A172 (cell line): Measurements from ENCODE around the gene RGS12. TPM values are rescaled to one million over a fixed set of nuclear protein-coding genes. Genes with fewer than 3 reads are reported as not detected.
A peak's percentile ranks its signal among the peaks of the same experiment; 100 is the strongest.
"Not testable (repeated sequence)": the region's sequence is repeated elsewhere in the genome, so short reads cannot be mapped to it uniquely, and the experiment has no call there.

Source experiments
- DNase-seq: peaks from one replicate; pipeline ENCODE4 v3.0.0-alpha.2; 2015; ENCODE audit warnings: low spot score
- total RNA-seq: library from RNA; depleted of rRNA; stranded (reverse); fragments of >200 nt; shearing (Covaris generic); gene quantifications from 2 replicates; pipeline ENCODE4 v1.2.3, GENCODE V29; 2014

RGS12 gene
- total RNA-seq, 1 experiment from 2014 or later: 12.4 TPM

DNA sequence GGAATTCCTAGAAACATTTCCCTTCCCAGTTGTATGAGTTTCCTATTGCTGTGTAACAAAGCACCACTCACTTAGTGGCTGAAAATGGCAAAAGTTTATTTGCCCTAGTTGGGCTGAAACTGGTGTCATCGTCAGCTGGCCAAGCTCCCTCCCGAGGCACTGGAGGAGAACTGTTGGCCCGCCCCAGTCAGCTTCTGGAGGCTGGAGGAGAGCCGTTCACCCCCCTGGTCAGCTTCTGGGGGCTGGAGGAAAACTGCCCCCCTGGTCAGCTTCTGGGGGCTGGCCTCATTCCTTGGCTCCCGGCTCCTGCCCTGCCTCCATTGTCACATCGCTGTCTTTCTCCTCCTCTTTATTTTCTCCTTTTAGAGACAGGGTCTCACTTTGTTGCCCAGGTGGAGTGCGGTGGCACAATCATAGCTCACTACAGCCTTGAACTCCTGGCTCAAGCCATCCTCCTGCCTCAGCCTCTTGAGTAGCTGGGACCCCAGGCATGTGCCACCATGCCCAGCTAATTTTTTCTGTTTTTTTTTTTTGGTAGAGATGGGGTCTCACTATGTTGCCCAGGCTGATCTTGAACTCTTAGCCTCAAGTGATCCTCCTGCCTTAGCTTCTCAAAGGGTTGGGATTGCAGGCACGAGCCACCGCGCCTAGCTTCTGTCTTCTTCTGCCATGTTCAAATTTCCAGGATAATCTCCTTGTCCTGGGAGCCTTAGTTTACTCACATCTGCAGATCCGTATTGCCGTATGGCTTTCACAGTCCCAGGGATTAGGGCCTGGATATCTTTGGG lies 3.2 kb downstream of the RGS12 start:
- no peak for DNase-seq

DNA sequence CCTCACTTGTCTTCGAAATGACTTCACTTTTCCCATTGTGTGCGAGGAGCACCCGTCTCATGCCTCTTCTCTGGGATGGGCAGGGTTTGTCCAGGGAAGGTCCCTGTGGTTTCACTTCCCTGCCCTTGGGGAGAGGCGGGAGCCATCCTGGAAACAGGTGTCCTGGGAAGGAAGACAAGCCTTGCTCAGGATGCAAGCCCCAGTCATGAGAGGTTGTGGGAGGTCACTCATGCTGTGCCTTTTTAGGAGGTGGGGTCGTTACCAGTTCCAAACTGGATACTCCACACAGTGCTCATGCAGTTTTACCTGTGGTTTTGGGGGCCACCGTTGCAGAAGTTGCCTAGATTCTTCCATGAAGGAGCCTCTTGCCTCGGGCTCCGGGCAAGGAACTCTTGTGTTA lies 3.8 kb downstream of the RGS12 start:
- DNase-seq: no peak

DNA sequence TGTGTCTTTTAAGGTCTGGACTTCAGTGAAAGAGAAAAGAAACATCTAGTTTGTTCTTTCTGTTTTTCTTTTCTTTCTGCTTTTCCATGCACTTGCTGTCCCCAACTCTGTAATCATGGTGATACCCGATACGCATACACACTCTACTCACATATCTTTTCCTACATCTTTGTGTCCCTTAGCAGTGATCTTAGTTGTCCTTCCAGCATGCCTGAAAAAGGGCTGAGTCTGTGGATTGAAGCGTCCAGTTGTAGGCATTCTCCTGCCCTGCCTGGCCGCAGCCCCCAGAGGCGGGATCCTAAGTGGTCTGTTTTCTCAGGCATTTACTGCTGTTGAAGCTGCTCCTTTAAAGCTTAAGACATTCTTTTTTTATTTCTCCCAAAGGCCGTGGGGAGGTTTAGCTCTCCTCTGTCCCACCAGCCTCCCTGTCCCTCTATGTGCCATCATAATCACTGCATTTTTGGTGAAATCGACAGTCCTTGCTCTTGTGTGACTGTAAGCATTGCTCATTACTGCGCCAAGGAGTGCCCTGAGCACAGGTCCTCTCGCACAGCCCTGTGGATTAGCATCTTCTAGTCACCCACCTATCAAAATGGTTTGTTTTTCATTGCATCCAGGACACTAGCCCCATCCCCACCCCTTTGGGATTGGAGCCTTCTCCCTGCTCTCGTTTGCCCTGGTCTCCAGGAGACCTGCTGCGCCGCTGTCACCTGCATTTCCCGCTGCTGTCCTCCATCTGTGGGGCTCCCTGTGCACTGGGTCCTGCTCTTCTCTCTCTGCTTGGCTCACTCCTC lies 4.4 kb downstream of the RGS12 start:
- DNase-seq: no peak

DNA sequence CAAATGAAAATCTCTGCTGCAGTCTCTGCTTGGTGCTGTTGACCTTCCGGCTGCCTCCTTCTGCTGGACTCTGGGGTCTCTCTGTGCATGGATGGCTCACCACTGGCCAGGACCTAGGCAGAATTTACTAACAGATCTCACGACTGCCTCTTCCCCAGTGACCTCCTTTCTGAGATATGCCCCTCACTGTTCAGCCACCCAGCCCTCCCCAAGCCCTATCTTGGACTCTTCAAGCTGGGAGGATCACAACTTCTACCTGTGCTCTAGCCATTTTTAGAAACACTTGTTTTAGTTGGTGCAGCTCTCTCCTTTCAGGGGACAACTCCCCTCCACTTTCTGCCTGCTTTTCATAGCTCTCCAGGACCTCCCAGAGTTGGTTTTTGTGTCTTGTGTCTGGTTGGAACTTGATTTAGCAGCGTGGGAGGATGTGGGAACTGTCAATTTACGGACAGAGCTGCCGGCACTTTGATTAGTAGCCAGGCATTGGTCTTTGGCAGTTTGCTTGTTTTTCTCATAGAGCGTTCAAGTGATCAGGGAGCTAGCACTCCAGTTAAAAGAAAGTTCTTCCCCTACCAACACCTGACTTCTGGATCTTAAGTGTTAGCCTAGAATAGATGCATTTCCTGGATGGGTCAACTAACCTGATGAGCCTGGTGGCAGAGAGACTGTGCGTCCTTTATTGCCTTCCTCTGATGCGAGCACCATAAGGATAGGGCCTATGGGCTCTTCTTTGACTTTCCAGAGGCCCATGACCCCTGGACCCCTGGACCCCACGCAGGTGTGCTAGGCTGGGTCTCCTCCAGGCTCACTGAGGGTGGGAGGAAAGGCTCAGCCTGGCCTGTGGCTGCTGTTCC lies 6.5 kb downstream of the RGS12 start:
- DNase-seq: no peak

DNA sequence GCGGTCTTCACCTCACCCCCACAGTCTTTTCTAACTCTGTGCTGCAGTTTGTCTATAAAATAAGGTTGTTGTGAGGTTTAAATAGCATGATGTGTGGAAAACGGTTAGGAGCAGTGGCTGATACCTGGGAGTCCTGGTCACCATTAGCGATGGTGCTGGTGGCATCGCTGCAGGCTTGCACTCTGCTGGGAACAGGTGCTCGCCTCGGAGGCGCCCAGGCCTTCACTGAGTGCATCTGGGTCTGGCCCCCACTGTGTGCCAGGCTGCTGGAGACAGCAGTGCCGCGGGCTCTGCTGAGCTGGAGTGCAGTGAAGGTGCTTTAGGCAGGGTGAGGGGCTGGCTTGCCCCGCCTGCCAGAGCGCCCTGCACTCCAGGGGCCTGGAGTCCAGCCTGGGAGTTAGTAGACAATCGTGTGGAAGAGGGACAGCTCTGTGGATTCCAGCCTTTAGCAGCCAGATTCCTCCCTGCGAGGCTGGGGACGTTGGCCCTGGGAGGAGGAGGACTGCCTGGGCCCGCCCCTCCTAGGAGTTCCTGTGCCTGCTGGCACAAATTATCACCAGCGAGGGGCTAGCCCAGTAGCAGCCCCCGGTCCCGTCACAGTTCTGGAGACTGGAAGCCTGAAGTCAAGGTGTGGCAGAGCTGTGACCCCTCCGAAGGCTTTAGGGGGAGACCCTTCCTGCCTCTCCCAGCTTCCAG lies 7.3 kb downstream of the RGS12 start:
- DNase-seq: no peak

DNA sequence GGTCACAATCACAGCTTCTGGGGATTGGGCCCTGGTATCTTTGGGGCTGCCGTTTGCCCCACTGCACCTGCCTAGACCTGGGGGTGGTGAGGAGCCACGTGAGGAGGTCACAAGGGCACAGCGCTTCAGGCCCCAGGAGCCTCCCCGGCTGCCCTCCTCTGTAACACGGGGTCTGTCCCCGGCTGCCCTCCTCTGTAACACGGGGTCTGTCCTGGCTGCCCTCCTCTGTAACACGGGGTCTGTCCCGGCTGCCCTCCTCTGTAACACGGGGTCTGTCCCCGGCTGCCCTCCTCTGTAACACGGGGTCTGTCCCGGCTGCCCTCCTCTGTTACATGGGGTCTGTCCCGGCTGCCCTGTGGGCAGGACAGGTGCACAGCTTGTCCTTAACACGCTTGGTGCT lies 8.1 kb downstream of the RGS12 start:
- DNase-seq: not testable (repeated sequence)

DNA sequence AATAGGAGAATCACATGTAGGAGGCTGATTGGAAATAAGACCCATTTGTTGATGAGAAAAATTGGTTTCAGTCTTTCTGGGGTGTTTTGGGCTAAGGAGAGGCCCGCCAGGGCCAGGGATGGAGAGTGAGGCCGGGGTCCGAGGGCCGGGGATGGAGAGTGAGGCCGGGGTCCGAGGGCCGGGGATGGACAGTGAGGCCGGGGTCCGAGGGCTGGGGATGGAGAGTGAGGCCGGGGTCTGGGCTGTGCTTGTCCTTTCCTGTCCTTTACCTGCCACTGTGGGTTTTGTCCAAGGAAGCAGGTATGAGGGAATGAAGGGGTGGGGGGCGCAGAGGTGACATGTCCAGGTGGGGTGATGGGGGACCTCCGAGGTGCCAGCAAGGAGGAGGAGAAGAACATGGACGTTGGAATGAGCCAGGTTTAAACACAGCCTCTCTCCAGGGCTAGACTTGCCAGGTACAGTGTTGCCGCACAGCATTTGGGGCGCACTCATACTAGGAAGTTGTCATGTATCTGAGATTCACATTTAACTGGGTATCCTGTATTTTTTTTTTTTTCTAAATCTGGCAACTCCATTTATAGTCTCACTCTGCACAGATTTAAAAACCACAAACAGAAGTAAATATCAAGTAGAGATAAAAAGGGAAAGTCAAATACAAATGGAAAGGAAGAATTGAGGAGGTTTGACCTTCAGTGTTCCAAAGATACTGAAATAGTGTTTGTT lies 8.8 kb downstream of the RGS12 start:
- DNase-seq: no peak

DNA sequence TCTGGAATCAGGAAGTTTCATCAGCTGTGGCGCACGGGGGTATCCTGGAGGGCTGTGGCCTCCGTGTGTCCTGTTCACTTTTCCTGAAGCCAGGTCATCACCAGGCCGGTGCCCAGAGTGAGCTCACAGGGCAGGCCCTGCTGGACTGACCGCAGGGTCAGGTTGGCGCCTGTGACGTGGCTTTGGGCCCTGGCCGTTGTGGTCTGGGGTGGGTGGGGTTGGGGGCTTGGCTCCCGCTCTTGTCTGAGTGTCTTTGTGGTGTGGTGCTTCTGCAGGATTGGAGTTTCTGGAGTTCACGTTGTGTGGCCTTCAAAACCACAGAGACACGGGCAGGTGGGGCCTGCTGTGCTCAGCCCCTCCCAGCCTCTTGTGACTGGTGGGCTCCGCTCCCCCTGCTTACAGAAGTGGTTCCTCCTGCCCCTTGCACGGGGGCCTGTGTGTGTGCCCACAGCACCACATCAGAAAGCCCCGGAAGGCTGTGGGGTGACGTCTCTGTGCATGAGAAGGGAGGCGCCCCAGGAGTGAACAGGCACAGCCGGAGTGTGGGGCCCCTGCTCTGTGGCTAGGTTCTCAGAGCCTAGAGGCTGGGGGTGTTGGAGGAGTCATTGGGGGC lies 9.5 kb downstream of the RGS12 start:
- DNase-seq: peak; percentile 50

DNA sequence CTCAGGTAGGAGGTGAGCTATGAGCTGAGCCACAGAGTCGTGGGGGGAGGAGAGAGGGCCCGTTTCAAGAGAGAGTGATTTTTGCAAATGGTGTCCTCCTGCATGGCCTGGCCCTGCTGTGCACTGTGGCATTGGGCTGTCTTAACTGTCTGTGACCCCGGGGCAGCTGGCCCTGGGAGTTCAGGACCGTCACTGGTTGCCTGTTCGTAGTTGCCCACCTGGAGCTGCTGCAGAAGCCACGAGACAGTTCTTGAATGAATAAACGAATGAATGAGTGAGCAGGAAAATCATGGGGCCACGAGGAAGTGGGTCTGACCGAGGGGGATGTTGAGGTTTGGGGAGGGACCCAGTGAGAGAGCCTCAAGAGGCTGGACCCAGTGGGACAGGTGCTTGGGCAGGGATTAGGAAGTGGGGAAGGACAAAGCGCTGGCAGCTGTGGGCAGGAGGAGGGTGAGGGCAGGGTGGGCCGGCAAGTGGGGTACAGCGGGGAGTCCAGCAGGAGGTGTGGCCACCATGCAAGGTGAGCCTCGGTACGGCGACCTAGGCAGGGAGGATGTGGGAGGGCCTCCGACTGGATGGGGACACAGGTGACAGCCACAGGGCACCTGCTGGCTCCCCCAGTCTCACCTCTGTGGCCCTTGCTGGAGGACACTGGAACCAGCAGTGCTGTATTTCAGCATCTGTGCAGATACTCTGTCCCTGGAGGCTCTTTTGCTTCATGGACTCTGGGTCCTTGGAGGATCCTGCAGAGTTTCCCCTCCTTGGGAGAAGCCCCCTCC lies 10.2 kb downstream of the RGS12 start:
- DNase-seq: no peak

DNA sequence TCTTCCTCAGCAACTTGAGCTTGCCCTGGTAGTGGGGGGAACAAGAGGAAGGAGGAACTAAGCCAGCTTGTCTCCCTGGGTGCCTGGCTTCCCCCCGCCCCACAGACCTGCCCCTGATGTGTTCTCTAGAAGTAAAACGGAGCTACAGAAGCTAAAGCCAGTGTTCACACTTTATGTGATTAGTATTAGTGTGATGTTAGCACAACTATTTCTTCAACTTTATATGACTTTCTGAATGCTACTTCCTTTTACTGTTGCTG lies 10.7 kb downstream of the RGS12 start:
- no peak for DNase-seq

DNA sequence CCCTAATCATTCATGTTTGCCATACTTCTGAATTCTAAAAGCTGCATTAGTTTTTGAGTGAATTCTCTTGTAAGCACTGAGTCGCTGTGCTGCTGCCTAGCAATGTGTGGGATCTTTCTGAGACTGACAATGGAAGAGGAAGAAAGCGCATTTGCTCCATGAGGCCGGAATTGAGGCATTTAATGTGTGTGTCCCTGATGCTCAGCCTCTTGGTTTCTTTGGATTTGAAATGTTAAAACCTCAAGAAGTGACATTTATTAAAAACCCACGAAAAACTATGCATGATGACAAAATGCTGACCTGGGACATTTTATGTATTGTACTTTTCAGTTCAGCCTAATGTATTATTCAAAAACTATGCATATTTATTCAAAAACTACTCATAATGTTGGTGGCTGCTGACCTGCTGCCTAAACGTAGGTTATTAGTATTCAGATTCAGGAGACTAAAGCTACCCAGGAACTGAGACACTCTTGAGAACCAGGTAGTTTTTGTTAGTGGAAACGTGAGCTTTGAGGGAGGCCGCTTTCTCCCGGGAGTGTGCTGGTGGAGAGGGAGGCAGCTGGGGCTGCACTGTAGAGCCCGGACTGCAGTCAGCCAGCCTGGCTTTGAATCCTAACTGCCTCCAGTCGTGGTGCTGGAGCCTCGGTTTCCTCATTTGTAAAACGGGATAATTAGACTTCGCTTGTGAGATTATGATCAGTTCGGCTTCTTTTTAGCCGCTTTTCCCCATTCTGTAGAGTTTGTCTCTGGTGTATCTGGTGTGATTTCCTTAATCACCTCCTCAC lies 11.3 kb downstream of the RGS12 start:
- DNase-seq: no peak

DNA sequence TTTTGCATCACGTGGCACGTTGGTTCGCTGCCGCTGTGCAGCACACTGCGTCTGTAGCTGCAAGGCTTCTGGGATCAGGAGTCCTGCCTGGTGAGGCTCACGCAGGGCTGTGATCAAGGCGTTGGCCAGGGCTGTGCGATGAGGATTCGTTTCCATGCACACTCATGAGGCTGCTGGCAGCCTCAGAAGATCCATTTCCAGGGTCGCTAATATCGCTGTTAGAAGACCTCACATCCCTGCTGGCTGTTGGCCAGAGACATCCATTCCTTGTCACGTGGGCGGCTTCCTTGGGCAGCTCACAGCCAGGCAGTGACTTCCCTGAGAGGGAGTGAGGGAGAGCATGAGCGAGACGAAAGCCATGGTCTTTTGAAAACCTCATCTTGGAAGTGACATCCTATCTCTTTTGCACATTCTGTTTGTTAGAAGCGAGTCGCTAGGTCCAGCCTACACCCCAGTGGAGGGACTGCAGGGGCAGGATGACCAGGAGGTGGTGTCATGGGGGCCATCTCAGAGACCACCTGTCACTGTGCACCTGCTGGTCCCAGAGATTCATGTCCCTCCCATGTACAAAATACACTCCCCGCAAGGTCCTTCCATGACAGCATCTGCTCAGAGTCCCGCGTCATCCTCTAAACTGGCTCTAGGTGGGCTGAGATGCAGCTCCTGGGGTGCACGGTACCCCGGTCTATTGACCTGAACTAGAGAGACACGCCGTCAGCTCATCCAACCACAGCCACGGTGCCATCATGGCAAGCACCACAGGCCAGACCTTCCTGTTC lies 12.2 kb downstream of the RGS12 start:
- no peak for DNase-seq

DNA sequence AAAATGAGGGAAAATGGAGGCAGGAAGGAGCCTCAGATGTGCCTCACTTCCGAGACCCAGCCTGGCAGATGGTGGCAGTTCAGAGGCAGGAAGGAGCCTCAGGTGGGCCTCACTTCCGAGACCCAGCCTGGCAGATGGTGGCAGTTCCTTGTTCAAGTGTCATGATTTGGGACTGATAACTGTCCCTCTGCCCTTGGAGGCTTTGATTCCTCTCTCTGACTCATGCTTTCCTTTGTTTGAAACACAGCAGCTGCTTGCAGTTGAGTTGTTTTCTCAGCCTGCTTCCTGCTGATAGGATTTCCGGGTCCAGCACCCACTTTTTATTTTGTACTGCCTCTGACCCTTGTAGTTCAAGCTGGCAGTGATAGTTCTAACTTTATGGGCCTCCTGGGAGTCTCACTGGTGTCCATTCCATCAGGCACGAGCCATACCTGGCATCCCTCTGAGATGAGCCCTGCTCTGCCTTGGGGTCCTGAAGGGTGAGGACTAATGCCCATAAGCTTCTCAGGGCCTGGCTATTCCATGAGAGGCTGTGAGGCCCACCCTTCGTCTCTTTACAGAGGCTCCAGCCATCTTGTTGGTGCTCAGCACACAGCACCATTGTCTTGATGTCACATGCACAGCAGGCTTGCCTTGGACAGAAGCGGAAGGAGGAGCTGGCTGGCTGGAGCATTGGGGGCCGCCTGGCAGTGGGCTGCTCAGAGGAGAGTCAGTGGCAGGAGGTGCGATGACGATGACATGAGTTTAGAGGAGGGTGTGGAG lies 13.0 kb downstream of the RGS12 start:
- DNase-seq: peak; percentile 19

DNA sequence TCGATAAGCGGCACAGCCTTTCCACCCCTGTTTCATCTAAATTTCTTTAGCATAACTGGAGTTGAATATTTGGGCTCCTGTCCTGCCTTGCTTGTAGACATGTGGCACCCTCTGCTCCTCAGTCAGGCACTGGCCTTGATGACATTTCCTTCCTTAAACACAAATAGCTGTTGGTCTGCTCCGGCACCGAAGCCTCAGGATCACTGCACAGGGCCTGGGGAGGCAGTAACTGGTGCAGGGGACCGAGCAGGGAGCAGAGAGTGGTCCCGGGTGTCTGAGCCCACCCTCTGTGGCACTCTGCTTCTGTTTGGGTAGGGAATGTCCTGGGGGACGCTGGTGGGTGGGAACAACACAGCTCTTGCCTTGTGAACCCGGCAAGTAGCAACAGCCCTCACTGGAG lies 13.6 kb downstream of the RGS12 start:
- DNase-seq: no peak

DNA sequence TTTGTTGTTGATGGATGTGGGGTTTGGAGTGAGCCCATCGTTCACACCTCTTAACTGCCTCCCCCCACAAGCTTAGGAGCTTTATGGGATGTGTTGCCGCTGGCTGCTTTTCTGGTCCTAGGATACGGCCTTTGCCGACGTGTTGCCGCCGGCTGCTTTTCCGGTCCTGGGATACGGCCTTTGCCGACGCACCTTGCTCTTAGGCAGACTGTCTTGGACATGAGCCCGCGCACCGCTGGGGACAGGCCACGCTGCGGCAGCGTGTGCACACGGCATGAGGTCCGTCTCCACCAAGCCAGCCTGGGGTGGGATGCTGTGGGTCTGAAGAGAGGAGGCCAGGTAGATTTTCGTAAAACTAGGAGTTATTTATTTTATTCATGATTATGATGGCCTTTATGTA lies 14.2 kb downstream of the RGS12 start:
- no peak for DNase-seq

DNA sequence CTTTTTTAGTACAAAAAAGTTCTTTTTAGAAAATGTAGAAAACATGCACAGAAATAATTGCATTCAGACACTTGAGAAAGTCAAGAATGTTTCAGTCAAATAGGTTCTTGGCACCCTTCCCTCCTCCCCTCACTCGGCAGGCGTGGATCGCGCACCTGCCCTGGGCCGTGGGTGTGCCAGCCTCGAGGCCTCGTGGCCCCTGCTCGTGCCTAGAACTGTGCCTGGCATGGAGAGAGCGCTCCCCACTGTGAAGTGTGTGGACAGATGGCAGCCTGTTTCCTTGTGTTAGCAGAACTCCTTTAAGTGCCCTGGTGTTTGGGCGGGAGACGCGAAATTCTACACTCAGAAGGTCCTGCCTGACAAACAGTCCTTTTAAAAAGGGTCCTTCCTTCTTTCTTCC lies 14.7 kb downstream of the RGS12 start:
- no peak for DNase-seq

DNA sequence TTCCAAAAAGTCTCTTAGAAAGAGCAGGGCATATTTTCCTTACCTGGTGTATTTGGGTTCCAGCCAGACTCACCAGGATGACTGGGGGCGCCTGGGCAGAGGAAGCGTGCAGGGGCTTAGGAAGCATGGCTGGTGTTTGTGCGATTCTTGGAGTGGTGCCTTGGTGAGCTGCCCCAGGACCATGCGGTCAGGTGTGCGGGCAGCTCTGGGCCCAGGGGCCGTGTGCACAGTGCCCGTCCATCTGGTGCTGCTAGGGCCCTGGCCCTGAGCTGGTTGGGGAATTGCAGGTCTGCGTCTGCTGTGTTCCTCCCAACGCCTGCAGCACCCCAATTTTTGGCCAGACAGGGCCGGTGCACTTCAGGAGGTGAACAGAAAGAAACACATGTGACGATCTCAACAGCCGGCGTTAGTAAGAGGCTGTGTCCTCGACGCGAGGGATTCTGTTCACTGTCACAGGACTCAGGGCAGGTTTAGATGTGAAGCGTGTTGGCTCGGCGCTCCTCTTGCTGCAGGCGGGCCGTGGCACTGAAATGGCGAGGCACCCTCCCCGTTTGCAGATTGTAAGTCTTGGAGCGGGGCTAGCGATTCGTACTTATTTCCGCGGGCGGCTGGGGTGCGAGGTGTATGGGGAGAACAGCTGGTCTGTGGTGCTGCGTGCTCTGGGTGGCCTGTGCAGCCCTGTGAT lies 15.2 kb downstream of the RGS12 start:
- no peak for DNase-seq
